WERI-Rb-1 (cell line): ENCODE measurements around the gene CTIF.
A peak's percentile ranks its signal among the peaks of the same experiment; 100 is the strongest.

Experiments used
- DNase-seq: peaks from one replicate; pipeline ENCODE4 v3.0.0-alpha.2; 2020
- H3K27ac ChIP-seq: fragments of 250-450 bp; sonication (Bioruptor Pico); 2 replicates; pipeline ENCODE4 v1.5.1; 2020; ENCODE audit warnings: mild to moderate bottlenecking, moderate library complexity
- H3K27me3 ChIP-seq: fragments of 250-450 bp; sonication (Bioruptor Pico); 2 replicates; pipeline ENCODE4 v1.5.1; 2021; ENCODE audit warnings: mild to moderate bottlenecking, low read depth, moderate library complexity; ENCODE audit not compliant: insufficient read depth, severe bottlenecking
- H3K36me3 ChIP-seq: fragments of 250-450 bp; sonication (Bioruptor Pico); 2 replicates; pipeline ENCODE4 v1.5.1; 2020; ENCODE audit warnings: mild to moderate bottlenecking, moderate library complexity
- H3K4me3 ChIP-seq: 2 replicates; pipeline ENCODE4 v1.5.1; 2011; ENCODE audit warnings: low read depth, mild to moderate bottlenecking, control low read depth, low read length
- H3K9me3 ChIP-seq: fragments of 250-450 bp; sonication (Bioruptor Pico); 2 replicates; pipeline ENCODE4 v1.5.1; 2021; ENCODE audit warnings: mild to moderate bottlenecking, moderate library complexity; ENCODE audit not compliant: severe bottlenecking
- TF ChIP-seq, protein P1 (sequence below): IDR thresholded peaks from 2 replicates; pipeline ENCODE4 v1.5.1; 2011; ENCODE audit warnings: low read depth, mild to moderate bottlenecking, control low read depth, inconsistent platforms, low read length

The CTIF gene

DNA sequence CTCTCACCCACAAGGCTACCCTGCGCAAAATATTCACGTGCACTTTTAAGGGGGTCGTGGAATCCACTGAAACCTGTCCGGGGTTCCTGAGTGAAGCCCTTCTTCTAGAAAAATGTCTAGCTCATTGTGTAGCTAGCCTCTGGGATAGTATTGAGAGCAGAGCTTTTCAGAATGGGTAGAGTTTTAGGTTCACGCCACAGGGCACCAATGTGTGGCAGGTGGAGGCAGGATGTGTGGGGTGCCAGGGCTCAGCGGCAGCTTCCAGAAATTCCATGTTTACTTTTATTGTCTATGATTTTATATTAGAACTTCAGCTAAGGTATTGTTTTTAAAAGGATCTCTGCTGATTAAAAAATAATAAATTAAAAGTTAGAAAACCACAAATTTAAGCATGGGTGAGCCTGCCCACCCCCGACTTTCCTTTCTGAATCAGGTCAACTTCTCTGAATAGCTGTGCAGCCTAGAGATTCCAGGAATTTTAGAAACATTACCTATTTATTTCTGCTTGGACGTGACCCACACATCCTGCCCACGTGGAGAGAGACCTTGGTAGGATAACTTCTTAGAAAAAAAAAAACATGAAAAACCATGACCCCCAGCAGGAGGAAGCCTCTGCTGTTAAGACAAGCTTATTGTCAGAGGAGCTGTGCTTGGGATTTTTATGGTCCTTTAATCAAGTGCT is 163.7 kb downstream of the CTIF start:
- H3K27ac ChIP-seq, result no peak overlapping the region
- no peaks in the 10 kb centered on the region for H3K27me3 ChIP-seq
- no peak for DNase-seq
- no peak overlapping the region for H3K4me3 ChIP-seq
- H3K9me3 ChIP-seq, result no peaks in the 10 kb centered on the region
- peaks cover 3% of the 10 kb centered on the region; the same call in 1 of the 2 replicates for H3K36me3 ChIP-seq
- TF ChIP-seq, protein P1, sequence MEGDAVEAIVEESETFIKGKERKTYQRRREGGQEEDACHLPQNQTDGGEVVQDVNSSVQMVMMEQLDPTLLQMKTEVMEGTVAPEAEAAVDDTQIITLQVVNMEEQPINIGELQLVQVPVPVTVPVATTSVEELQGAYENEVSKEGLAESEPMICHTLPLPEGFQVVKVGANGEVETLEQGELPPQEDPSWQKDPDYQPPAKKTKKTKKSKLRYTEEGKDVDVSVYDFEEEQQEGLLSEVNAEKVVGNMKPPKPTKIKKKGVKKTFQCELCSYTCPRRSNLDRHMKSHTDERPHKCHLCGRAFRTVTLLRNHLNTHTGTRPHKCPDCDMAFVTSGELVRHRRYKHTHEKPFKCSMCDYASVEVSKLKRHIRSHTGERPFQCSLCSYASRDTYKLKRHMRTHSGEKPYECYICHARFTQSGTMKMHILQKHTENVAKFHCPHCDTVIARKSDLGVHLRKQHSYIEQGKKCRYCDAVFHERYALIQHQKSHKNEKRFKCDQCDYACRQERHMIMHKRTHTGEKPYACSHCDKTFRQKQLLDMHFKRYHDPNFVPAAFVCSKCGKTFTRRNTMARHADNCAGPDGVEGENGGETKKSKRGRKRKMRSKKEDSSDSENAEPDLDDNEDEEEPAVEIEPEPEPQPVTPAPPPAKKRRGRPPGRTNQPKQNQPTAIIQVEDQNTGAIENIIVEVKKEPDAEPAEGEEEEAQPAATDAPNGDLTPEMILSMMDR, result no peak

DNA sequence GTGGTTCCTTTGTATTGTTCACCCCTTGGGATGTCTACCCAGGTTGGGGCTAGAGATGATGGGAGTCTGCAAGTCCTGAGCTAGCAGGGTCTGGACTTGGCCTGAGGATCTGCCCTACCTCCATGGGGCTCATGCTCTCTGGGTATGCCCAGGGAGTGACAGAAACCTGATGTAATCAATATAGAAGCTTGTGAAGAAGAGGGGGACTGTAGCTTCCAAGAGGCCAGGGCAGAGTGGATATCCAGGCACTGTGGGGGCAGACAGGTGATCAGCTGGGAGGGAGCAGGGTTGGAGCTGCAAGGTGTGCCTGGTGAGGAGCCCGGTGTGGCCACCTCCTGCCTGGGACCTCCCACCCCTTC is 164.2 kb downstream of the CTIF start:
- Histone ChIP-seq H3K9me3 (no peaks in the 10 kb centered on the region), H3K4me3 (no peak overlapping the region), H3K36me3 (peaks cover 6% of the 10 kb centered on the region), H3K27me3 (no peaks in the 10 kb centered on the region), H3K27ac (no peak overlapping the region)
- TF ChIP-seq, protein P1, result no peak
- DNase-seq, result no peak

DNA sequence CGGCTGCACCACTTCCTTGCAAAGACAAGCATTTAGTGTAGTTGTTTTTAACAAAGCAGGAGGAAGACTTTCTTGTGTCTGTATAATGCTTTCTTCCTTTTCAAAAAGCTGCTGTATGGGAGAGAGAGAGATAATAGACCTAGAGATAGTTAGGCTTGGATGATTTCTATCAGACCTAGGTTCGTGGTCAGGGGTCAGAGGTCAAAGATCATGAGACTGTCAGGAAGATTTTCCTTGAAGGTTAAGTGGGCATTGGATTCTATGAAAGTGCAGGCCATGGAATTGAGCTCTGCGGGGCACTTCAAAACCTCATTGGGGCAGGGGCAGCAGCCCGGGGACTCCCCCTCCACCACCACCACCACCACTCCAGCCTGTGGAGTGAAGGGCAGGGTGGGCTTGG is 164.6 kb downstream of the CTIF start:
- Histone ChIP-seq H3K4me3 (no peak overlapping the region), H3K27me3 (no peaks in the 10 kb centered on the region), H3K9me3 (no peaks in the 10 kb centered on the region), H3K36me3 (peaks cover 8% of the 10 kb centered on the region), H3K27ac (no peak overlapping the region)
- TF ChIP-seq, protein P1, result no peak
- DNase-seq, result no peak

DNA sequence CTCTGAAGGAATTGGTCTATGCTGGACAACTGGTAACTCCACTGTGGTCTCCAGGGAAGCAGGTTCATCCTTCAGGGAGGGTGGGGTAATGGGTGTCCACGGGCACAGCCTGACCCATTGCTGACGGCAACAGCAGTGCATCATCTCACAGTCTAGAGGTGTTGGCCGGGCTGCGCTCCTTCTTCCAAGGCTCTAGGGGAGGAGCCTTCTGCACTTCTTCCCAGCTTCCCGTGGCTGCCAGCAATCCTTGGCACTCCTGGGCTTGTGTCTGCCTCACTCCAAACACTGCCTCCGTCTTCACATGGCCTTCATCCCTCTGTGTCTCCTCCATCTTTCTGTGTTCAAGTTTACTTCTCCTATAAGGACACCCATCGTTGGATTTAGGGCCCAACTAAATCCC is 166.2 kb downstream of the CTIF start:
- no peak for DNase-seq
- H3K36me3 ChIP-seq, result peaks cover 8% of the 10 kb centered on the region
- TF ChIP-seq, protein P1, result no peak
- no peak overlapping the region for H3K4me3 ChIP-seq
- H3K27ac ChIP-seq, result no peak overlapping the region
- H3K9me3 ChIP-seq, result no peaks in the 10 kb centered on the region
- no peaks in the 10 kb centered on the region for H3K27me3 ChIP-seq

DNA sequence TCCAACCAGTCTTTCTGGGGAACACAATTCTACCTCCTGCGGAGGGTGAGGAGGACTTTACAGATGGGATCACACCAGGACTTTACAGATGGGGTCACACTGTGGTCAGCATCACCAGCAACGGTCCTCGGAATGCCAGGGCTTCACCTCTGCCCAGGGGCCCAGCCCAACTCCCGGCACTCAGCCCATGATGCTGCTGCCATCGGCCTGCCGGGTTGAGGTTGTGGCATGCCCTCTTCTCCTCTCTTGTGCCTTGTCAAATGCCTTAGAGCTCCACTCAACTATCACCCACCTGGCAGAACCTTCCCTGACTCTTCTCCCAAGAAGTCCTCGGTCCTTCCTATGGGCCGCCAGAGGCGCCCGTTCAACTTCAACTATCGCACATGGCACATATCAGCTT is 166.7 kb downstream of the CTIF start:
- TF ChIP-seq, protein P1, result no peak
- H3K36me3 ChIP-seq, result peaks cover 8% of the 10 kb centered on the region
- DNase-seq, result no peak
- no peak overlapping the region for H3K4me3 ChIP-seq
- no peaks in the 10 kb centered on the region for H3K9me3 ChIP-seq
- H3K27me3 ChIP-seq, result no peaks in the 10 kb centered on the region
- no peak overlapping the region for H3K27ac ChIP-seq

DNA sequence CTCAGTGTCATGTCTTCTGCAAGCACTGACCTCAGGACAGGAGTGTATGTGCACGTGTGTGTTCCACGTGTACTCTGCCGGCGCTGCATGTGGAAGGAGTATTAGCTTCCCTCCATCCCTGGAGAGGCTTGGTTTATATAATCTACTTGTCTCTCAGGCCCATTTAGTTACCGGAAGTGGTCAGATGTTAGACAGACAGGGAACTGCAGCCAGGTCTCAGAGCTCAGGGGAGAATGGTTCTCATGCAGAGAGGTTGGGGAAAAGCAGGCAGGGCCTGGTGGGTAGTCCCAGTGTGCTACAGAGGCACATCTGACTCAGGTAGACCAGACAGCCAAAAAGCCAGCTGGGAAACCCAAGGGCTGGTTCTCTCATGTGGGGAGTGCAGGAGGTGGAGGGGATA is 167.9 kb downstream of the CTIF start:
- TF ChIP-seq, protein P1, result no peak
- peaks cover 8% of the 10 kb centered on the region for H3K36me3 ChIP-seq
- H3K27me3 ChIP-seq, result no peaks in the 10 kb centered on the region
- no peak overlapping the region for H3K4me3 ChIP-seq
- DNase-seq, result peak; percentile 44
- H3K9me3 ChIP-seq, result no peaks in the 10 kb centered on the region
- no peak overlapping the region; the same call in 1 of the 2 replicates for H3K27ac ChIP-seq
